GM12878 (cell line): ENCODE data around the gene PRDM12. TPM values are rescaled to one million over a fixed set of nuclear protein-coding genes. Genes with fewer than 3 reads are reported as not detected.

ENCODE experiments used
- ATAC-seq: fragments of 200-7000 bp; cut with Tn5 transposase; 3 replicates; pipeline ENCODE4 v1.9.1; 2020; ENCODE audit warnings: mild to moderate bottlenecking, moderate library complexity
- BruUV-seq: library from RNA; stranded (reverse); fragments of 400-500 nt; replicated peaks from 2 replicates; lab custom pipeline; 2021; lab: Mats Ljungman, UMichigan
- CTCF ChIA-PET: fragments of 300-600 bp; sonication (Branson Sonifier 250); formaldehyde crosslinking; extraction: SDS; loops from one replicate; lab custom pipeline; 2021; ENCODE audit warnings: inconsistent platforms; lab: Yijun Ruan, JAX
- POLR2A ChIA-PET: fragments of 350-600 bp; formaldehyde crosslinking; extraction: SDS; loops from one replicate; lab custom pipeline; 2021; ENCODE audit warnings: inconsistent platforms; lab: Charles Lee
- RAD21 ChIA-PET: fragments of 300-600 bp; sonication (Branson Sonifier 250); formaldehyde crosslinking; loops from one replicate; lab custom pipeline; 2023; ENCODE audit warnings: antibody characterized with exemption; ENCODE audit not compliant: unreplicated experiment; lab: Charles Lee
- SMC1A ChIA-PET: fragments of 300-600 bp; sonication (Branson Sonifier 250); formaldehyde crosslinking; loops from one replicate; lab custom pipeline; 2023; ENCODE audit not compliant: unreplicated experiment, uncharacterized antibody; lab: Charles Lee
- DNase-seq: peaks from one replicate; pipeline ENCODE4 v3.0.0-alpha.2; 2011; ENCODE audit warnings: low read depth, low spot score
- FAIRE-seq: peaks from 3 replicates; lab custom pipeline; 2011; peaks lifted over from hg19 to GRCh38; lab: Jason Lieb, UNC
- H2AFZ ChIP-seq: 2 replicates; pipeline ENCODE4 v1.6.0; 2011; ENCODE audit warnings: low read depth, low read length, control low read depth; ENCODE audit not compliant: control insufficient read depth
- H3K27ac ChIP-seq: 2 replicates; pipeline ENCODE4 v1.5.1; 2011; ENCODE audit warnings: control low read depth; ENCODE audit not compliant: control insufficient read depth, insufficient read depth
- H3K27me3 ChIP-seq, 2 experiments: replicated peaks in 1 of 2; 2 replicates each; pipeline versions ENCODE4 v1.6.0 to v1.6.1; 2011; ENCODE audit warnings: low read length in 1 of 2; ENCODE audit not compliant: control insufficient read depth in 2 of 2, insufficient read depth in 2 of 2
- H3K36me3 ChIP-seq, 2 experiments: 2 replicates each; pipeline ENCODE4 v1.5.1; 2011; ENCODE audit warnings: low read length in 1 of 2; ENCODE audit not compliant: control insufficient read depth in 2 of 2, insufficient read depth in 2 of 2
- H3K4me1 ChIP-seq: 2 replicates; pipeline ENCODE4 v1.6.1; 2011; ENCODE audit warnings: mild to moderate bottlenecking, low read length, moderate library complexity, mixed read lengths; ENCODE audit not compliant: control insufficient read depth, insufficient read depth
- H3K4me2 ChIP-seq: 2 replicates; pipeline ENCODE4 v1.6.0; 2011; ENCODE audit warnings: control low read depth; ENCODE audit not compliant: control insufficient read depth, insufficient read depth
- H3K4me3 ChIP-seq: fragments of 200-600 bp; sonication (generic); 2 replicates; pipeline ENCODE4 v1.5.1; 2016
- H3K79me2 ChIP-seq: 2 replicates; pipeline ENCODE4 v1.6.0; 2011; ENCODE audit warnings: low read length; ENCODE audit not compliant: control insufficient read depth, insufficient read depth
- H3K9ac ChIP-seq: 2 replicates; pipeline ENCODE4 v1.8.0; 2011; ENCODE audit warnings: low read length, control low read depth, mixed read lengths; ENCODE audit not compliant: control insufficient read depth, insufficient read depth
- H3K9me3 ChIP-seq: replicated peaks from 3 replicates; pipeline ENCODE4 v1.5.1; 2011; ENCODE audit warnings: mild to moderate bottlenecking, low read length; ENCODE audit not compliant: control insufficient read depth, insufficient read depth
- H4K20me1 ChIP-seq: 2 replicates; pipeline ENCODE4 v1.6.0; 2011; ENCODE audit not compliant: control insufficient read depth, insufficient read depth
- CEBPZ ChIP-seq: fragments of 150-350 bp; IDR thresholded peaks from 2 replicates; pipeline ENCODE4 v1.6.1; 2016; ENCODE audit warnings: low read depth, low read length
- FOXK2 ChIP-seq: fragments of 450-650 bp; IDR thresholded peaks from 2 replicates; pipeline ENCODE4 v1.6.1; 2017; ENCODE audit warnings: mild to moderate bottlenecking, moderate library complexity
- FOXM1 ChIP-seq: IDR thresholded peaks from 2 replicates; pipeline ENCODE4 v1.6.1; 2012; ENCODE audit warnings: low read depth, mild to moderate bottlenecking, inconsistent platforms, low read length, moderate library complexity
- JUND ChIP-seq: IDR thresholded peaks from 2 replicates; pipeline ENCODE4 v1.6.1; 2012; ENCODE audit warnings: low read depth, mild to moderate bottlenecking, low read length, improper control_type of control experiment, moderate library complexity
- STAT1 ChIP-seq: fragments of 450-650 bp; conservative IDR thresholded peaks from 2 replicates; pipeline ENCODE4 v1.6.1; 2014; ENCODE audit warnings: antibody characterized with exemption, mild to moderate bottlenecking
- TBL1XR1 ChIP-seq: IDR thresholded peaks from 2 replicates; pipeline ENCODE4 v1.6.1; 2012; ENCODE audit warnings: low read depth, low read length, improper control_type of control experiment
- WGBS: methylation state at CpG from one replicate; pipeline ENCODE4 v1.1.6; 2016; ENCODE audit warnings: low lambda C conversion rate; ENCODE audit not compliant: insufficient replicate concordance, insufficient coverage; ENCODE audit errors: missing lambda C conversion rate; 5-methylcytosine and 5-hydroxymethylcytosine counted together
- in situ Hi-C: fragments of 300-500 bp; cut with MboI; formaldehyde crosslinking; loops from 9 replicates; pipeline ENCODE4 v1.14.3; 2018; ENCODE audit warnings: mixed read lengths
- intact Hi-C: fragments of 100-400 bp; cut with micrococcal nuclease; formaldehyde crosslinking; loops from one replicate; pipeline ENCODE4 v1.14.2; 2022; ENCODE audit not compliant: unreplicated experiment
- polyA plus RNA-seq, 11 experiments: library from polyadenylated mRNA; depleted of rRNA in 4 of 11; unstranded in 6 of 11; stranded (reverse) in 5 of 11; fragments of >200 nt; fragmentation: Nextera tagmentation in 4 of 11; fragmentation: Illumina TruSeq in 1 of 11; extraction: Ambion mirVana in 4 of 11; extraction: Trizol in 1 of 11; gene quantifications; 1 replicate in 1 of 11; 2 replicates in 10 of 11; pipeline versions ENCODE4 v1.2.1 to v1.2.3, GENCODE V29; 2011 to 2016; ENCODE audit warnings: inconsistent platforms in 2 of 11, missing spikeins in 2 of 11, low read depth in 1 of 11
- total RNA-seq, 4 experiments: library from RNA; depleted of rRNA in 3 of 4; stranded (reverse); fragments of >200 nt in 3 of 4; fragmentation: Illumina TruSeq in 1 of 4; extraction: Trizol in 1 of 4; gene quantifications; 2 replicates each; pipeline versions ENCODE4 v1.2.1 to v1.2.3, GENCODE V29; 2013 to 2021

PRDM12 gene
- total and polyA plus RNA-seq, 10 of the 15 experiments (the other 5 are each of a cell fraction or from before 2014, with no cell fraction given), result not detected

- in situ Hi-C loops (no loop called here), intact Hi-C loops (no loop called here)
- DNase-seq, result no peak
- H3K79me2 ChIP-seq, result no peaks in the 10 kb centered on the region
- no peaks in the 10 kb centered on the region for H4K20me1 ChIP-seq
- no peak overlapping the region for H3K4me2 ChIP-seq
- no peak overlapping the region for H3K4me3 ChIP-seq
- POLR2A ChIA-PET, result no interaction called here
- H3K27me3 ChIP-seq, result no peaks in the 10 kb centered on the region
- H3K36me3 ChIP-seq, result peaks cover 4 to 46% of the 10 kb centered on the region in 2 experiments
- ATAC-seq, result no peak
- no peaks in the 10 kb centered on the region for H3K9me3 ChIP-seq
- CTCF ChIA-PET, result no interaction called here
- H3K27ac ChIP-seq, result no peak overlapping the region
- RAD21 ChIA-PET, result no interaction called here
- no TSS peak for BruUV-seq
- no peak overlapping the region for H2AFZ ChIP-seq
- no peak overlapping the region for H3K9ac ChIP-seq
- no peak for FAIRE-seq
- 96% methylated on average over 8 of the region's 13 CpGs for WGBS
- TF ChIP-seq STAT1 (no peak), FOXK2 (no peak), JUND (no peak), FOXM1 (no peak), TBL1XR1 (no peak), CEBPZ (no peak)
- SMC1A ChIA-PET, result no interaction called here
- H3K4me1 ChIP-seq, result no peaks in the 10 kb centered on the region
These were observed 32.2 kb upstream of the PRDM12 start for GRCh38 chr9:130632081-130632710.
